ENCODE data around the gene SUMO4. TPM values are rescaled to one million over a fixed set of nuclear protein-coding genes. Genes with fewer than 3 reads are reported as not detected.

Gene SUMO4
- total RNA-seq, 1 donor from 2014 or later, result 6.5 TPM

GRCh38 chr6:149389509-149390297, 10.4 kb upstream of the SUMO4 start:
- DNase-seq, result no peak

GRCh38 chr6:149392093-149392492, 8.0 kb upstream of the SUMO4 start:
- no peak for DNase-seq

GRCh38 chr6:149392535-149392934, 7.5 kb upstream of the SUMO4 start:
- no peak for DNase-seq

- DNase-seq, result no peak
Observed at GRCh38 chr6:149393002-149393679, 6.9 kb upstream of the SUMO4 start.

GRCh38 chr6:149395185-149395584, 4.9 kb upstream of the SUMO4 start:
- DNase-seq, result no peak

GRCh38 chr6:149397384-149397783, 2.7 kb upstream of the SUMO4 start:
- DNase-seq, result no peak

GRCh38 chr6:149403534-149403933, 3.5 kb downstream of the SUMO4 start:
- no peak for DNase-seq

- peak; percentile 25 for DNase-seq
Observed at GRCh38 chr6:149405823-149406765, 6.0 kb downstream of the SUMO4 start.

- DNase-seq, result no peak
Observed at GRCh38 chr6:149409617-149410016, 9.6 kb downstream of the SUMO4 start.

GRCh38 chr6:149410557-149410956, 10.5 kb downstream of the SUMO4 start:
- no peak for DNase-seq

GRCh38 chr6:149414009-149414408, 13.9 kb downstream of the SUMO4 start:
- no peak for DNase-seq

- no peak for DNase-seq
Observed at GRCh38 chr6:149414821-149415220, 14.8 kb downstream of the SUMO4 start.

- no peak for DNase-seq
Observed at GRCh38 chr6:149419696-149420404, 19.8 kb downstream of the SUMO4 start.

GRCh38 chr6:149421132-149421531, 21.1 kb downstream of the SUMO4 start:
- DNase-seq, result no peak

- DNase-seq, result no peak
Observed at GRCh38 chr6:149422581-149422980, 22.5 kb downstream of the SUMO4 start.

- DNase-seq, result no peak
Observed at GRCh38 chr6:149423964-149424440, 23.9 kb downstream of the SUMO4 start.

- DNase-seq, result no peak
Observed at GRCh38 chr6:149425224-149425623, 25.2 kb downstream of the SUMO4 start.

GRCh38 chr6:149425754-149426153, 25.7 kb downstream of the SUMO4 start:
- DNase-seq, result no peak

- no peak for DNase-seq
Observed at GRCh38 chr6:149428606-149429005, 28.5 kb downstream of the SUMO4 start.

GRCh38 chr6:149429427-149430360, 29.6 kb downstream of the SUMO4 start:
- no peak for DNase-seq

All from skin of body (tissue), 2 donors.